OCI-LY3 (cell line): Measurements from ENCODE around the gene UGT1A9.

Experiments used
- H2AFZ ChIP-seq: fragments of 200-600, 300-600 bp; shearing (Covaris generic); 2 replicates; pipeline ENCODE4 v1.6.0; 2014; ENCODE audit warnings: antibody characterized with exemption, low read depth, low read length
- H3K27ac ChIP-seq: fragments of 200-600, 300-600 bp; sonication (generic); 2 replicates; pipeline ENCODE4 v1.5.1; 2014; ENCODE audit warnings: mild to moderate bottlenecking, low read length, moderate library complexity, mixed read lengths
- H3K27me3 ChIP-seq: fragments of 200-600, 300-600 bp; sonication (generic); 2 replicates; pipeline ENCODE4 v1.6.1; 2014; ENCODE audit warnings: low read depth, low read length, mixed read lengths
- H3K36me3 ChIP-seq: fragments of 200-600, 300-600 bp; sonication (generic); replicated peaks from 2 replicates; pipeline ENCODE3; 2014; ENCODE audit warnings: low read depth, low read length, mixed read lengths
- H3K4me1 ChIP-seq: fragments of 300-600, 200-600 bp; sonication (generic); 2 replicates; pipeline ENCODE4 v1.6.1; 2014; ENCODE audit warnings: low read length, mixed read lengths
- H3K4me2 ChIP-seq: fragments of 200-600, 300-600 bp; sonication (generic); 2 replicates; pipeline ENCODE4 v1.6.1; 2014; ENCODE audit warnings: low read length, mixed read lengths
- H3K4me3 ChIP-seq: fragments of 300-600, 200-600 bp; sonication (generic); 2 replicates; pipeline ENCODE4 v1.5.1; 2014; ENCODE audit warnings: antibody characterized with exemption, mild to moderate bottlenecking, low read length, moderate library complexity
- H3K79me2 ChIP-seq: fragments of 300-600, 200-600 bp; shearing (Covaris generic); 2 replicates; pipeline ENCODE4 v1.6.1; 2014; ENCODE audit warnings: mild to moderate bottlenecking, low read length, mixed read lengths
- H3K9ac ChIP-seq: fragments of 300-600, 200-600 bp; shearing (Covaris generic); 2 replicates; pipeline ENCODE4 v1.6.0; 2014; ENCODE audit warnings: mild to moderate bottlenecking, low read length, moderate library complexity
- H3K9me3 ChIP-seq: fragments of 200-600, 300-600 bp; shearing (Covaris generic); 2 replicates; pipeline ENCODE4 v1.6.1; 2014; ENCODE audit warnings: low read length, mixed read lengths; ENCODE audit not compliant: insufficient read depth
- H4K20me1 ChIP-seq: fragments of 200-600, 300-600 bp; sonication (generic); 2 replicates; pipeline ENCODE4 v1.6.1; 2016; ENCODE audit warnings: low read length, mixed read lengths; ENCODE audit not compliant: insufficient read depth
- CTCF ChIP-seq: fragments of 200-600, 300-600 bp; sonication (generic); IDR thresholded peaks from 2 replicates; pipeline ENCODE4 v1.5.1; 2014; ENCODE audit warnings: antibody characterized with exemption, low read length, low read depth
- EZH2phosphoT487 ChIP-seq: fragments of 200-600 bp; shearing (Covaris generic); IDR thresholded peaks from 2 replicates; pipeline ENCODE4 v1.6.1; 2018; ENCODE audit warnings: antibody characterized with exemption, mixed run types, low read depth

Gene UGT1A9

GRCh38 chr2:233811732-233812131 lies 140.0 kb downstream of the UGT1A9 start:
- no peaks in the 10 kb centered on the region for H3K36me3 ChIP-seq
- H3K27ac ChIP-seq: no peak overlapping the region
- no peak overlapping the region for H3K4me3 ChIP-seq
- no peaks in the 10 kb centered on the region for H4K20me1 ChIP-seq
- no peaks in the 10 kb centered on the region for H3K4me1 ChIP-seq
- no peak overlapping the region for H3K4me2 ChIP-seq
- no peaks in the 10 kb centered on the region for H3K79me2 ChIP-seq
- H3K27me3 ChIP-seq: no peaks in the 10 kb centered on the region
- TF ChIP-seq CTCF: no peak
- H3K9me3 ChIP-seq: no peaks in the 10 kb centered on the region
- H3K9ac ChIP-seq: no peak overlapping the region
- H2AFZ ChIP-seq: no peak overlapping the region

GRCh38 chr2:233813236-233814055 lies 141.7 kb downstream of the UGT1A9 start:
- Histone ChIP-seq H3K27me3 (no peaks in the 10 kb centered on the region), H3K4me2 (no peak overlapping the region), H2AFZ (no peak overlapping the region), H3K36me3 (no peaks in the 10 kb centered on the region), H3K9ac (no peak overlapping the region), H3K9me3 (no peaks in the 10 kb centered on the region), H3K4me1 (no peaks in the 10 kb centered on the region), H3K4me3 (no peak overlapping the region), H3K79me2 (no peaks in the 10 kb centered on the region), H3K27ac (no peak overlapping the region), H4K20me1 (no peaks in the 10 kb centered on the region)
- TF ChIP-seq EZH2phosphoT487: no peak
- no peak for TF ChIP-seq CTCF

- no peak overlapping the region for H3K9ac ChIP-seq
- no peaks in the 10 kb centered on the region for H3K79me2 ChIP-seq
- no peak overlapping the region for H3K4me2 ChIP-seq
- no peaks in the 10 kb centered on the region for H3K36me3 ChIP-seq
- no peaks in the 10 kb centered on the region for H3K4me1 ChIP-seq
- H3K27me3 ChIP-seq: no peaks in the 10 kb centered on the region
- H3K9me3 ChIP-seq: no peaks in the 10 kb centered on the region
- no peak overlapping the region for H2AFZ ChIP-seq
- H3K27ac ChIP-seq: no peak overlapping the region
- no peaks in the 10 kb centered on the region for H4K20me1 ChIP-seq
- H3K4me3 ChIP-seq: no peak overlapping the region
- no peak for TF ChIP-seq EZH2phosphoT487
- TF ChIP-seq CTCF: no peak
Observed at GRCh38 chr2:233814056-233814835, 142.5 kb downstream of the UGT1A9 start.

GRCh38 chr2:233815861-233816260 lies 144.2 kb downstream of the UGT1A9 start:
- H4K20me1 ChIP-seq: no peaks in the 10 kb centered on the region
- no peak overlapping the region for H3K4me2 ChIP-seq
- H3K9ac ChIP-seq: no peak overlapping the region
- no peak overlapping the region for H2AFZ ChIP-seq
- TF ChIP-seq CTCF (no peak), EZH2phosphoT487 (no peak)
- no peaks in the 10 kb centered on the region for H3K79me2 ChIP-seq
- no peaks in the 10 kb centered on the region for H3K27me3 ChIP-seq
- no peaks in the 10 kb centered on the region for H3K4me1 ChIP-seq
- no peaks in the 10 kb centered on the region for H3K9me3 ChIP-seq
- no peak overlapping the region for H3K4me3 ChIP-seq
- H3K27ac ChIP-seq: no peak overlapping the region
- H3K36me3 ChIP-seq: no peaks in the 10 kb centered on the region
